Thyroid gland (tissue), 4 donors: Measurements from ENCODE around the gene ERF. TPM values are rescaled to one million over a fixed set of nuclear protein-coding genes. Genes with fewer than 3 reads are reported as not detected.

Experiments used
- DNase-seq, 2 donors: peaks; one replicate each; pipeline ENCODE4 v3.0.0-alpha.2; 2019
- H3K27ac ChIP-seq, 3 donors: fragments of 200-600 bp; sonication (generic); 1 replicate in 2 of 3; 2 replicates in 1 of 3; pipeline ENCODE4 v1.5.1; 2016 to 2019; ENCODE audit warnings: mild to moderate bottlenecking in 1 of 3, moderate library complexity in 1 of 3
- H3K27me3 ChIP-seq: fragments of 200-600 bp; sonication (generic); one replicate; pipeline ENCODE4 v1.5.1; 2019
- H3K36me3 ChIP-seq, 2 donors: fragments of 200-600 bp; sonication (generic); one replicate each; pipeline ENCODE4 v1.5.1; 2016 to 2019
- H3K4me1 ChIP-seq, 2 donors: fragments of 200-600 bp; sonication (generic); one replicate each; pipeline ENCODE4 v1.5.1; 2017 to 2019
- H3K4me3 ChIP-seq, 3 donors: fragments of 200-600 bp; sonication (generic); replicated peaks in 1 of 3; 1 replicate in 2 of 3; 2 replicates in 1 of 3; pipeline ENCODE4 v1.5.1; 2016; ENCODE audit warnings: mild to moderate bottlenecking in 1 of 3
- H3K9me3 ChIP-seq: fragments of 200-600 bp; sonication (generic); one replicate; pipeline ENCODE4 v1.5.1; 2017
- CTCF ChIP-seq, 6 experiments: fragments of 200-600 bp in 3 of 6; fragments of 450-650 bp in 3 of 6; sonication (generic) in 3 of 6; IDR thresholded peaks; one replicate each; pipeline ENCODE4 v1.5.1; 2016 to 2019; ENCODE audit warnings: antibody characterized with exemption in 6 of 6, mild to moderate bottlenecking in 2 of 6, inconsistent platforms in 1 of 6, moderate library complexity in 1 of 6
- POLR2A ChIP-seq, 2 donors: fragments of 450-650 bp; IDR thresholded peaks; one replicate each; pipeline ENCODE4 v1.6.1; 2017; ENCODE audit warnings: antibody characterized with exemption in 2 of 2, mild to moderate bottlenecking in 2 of 2, moderate library complexity in 1 of 2
- WGBS, 2 donors: methylation state at CpG; one replicate each; pipeline ENCODE4 v1.1.5; 2017; 5-methylcytosine and 5-hydroxymethylcytosine counted together
- intact Hi-C: fragments of 100-400 bp; cut with DNase I; formaldehyde crosslinking; loops from one replicate; pipeline ENCODE4 v1.15.1; 2023
- total RNA-seq, 4 donors: library from RNA; depleted of rRNA; stranded (reverse); fragments of >200 nt; gene quantifications; one replicate each; pipeline ENCODE4 v1.2.3, GENCODE V29; 2016

ERF gene
- total RNA-seq, 4 donors from 2014 or later: 27.5 to 50.2 (median 39.2) TPM

- TF ChIP-seq POLR2A (IDR thresholded peaks at IDR 0.05) (peak; percentile 19 to 95), CTCF (IDR thresholded peaks at IDR 0.05) (no peak)
- peak; percentile 95 to 98 for DNase-seq
- 16 to 17% methylated on average over 56 to 57 of the region's 57 CpGs for WGBS, 2 donors
- Histone ChIP-seq H3K36me3 (peaks cover 10 to 16% of the 10 kb centered on the region in 2 donors), H3K27me3 (no peaks in the 10 kb centered on the region), H3K4me3 (peak within 1 kb of the TSS; percentile 44 to 80 (median 68)), H3K9me3 (no peaks in the 10 kb centered on the region), H3K4me1 (peaks cover 33 to 45% of the 10 kb centered on the region in 2 donors), H3K27ac (peak within 1 kb of the TSS; percentile 79 to 100 (median 95))
- intact Hi-C loops: no loop called here
Measured at GRCh38 chr19:42217520-42218437, 37.1 kb downstream of the ERF start, which contains the start of gene DEDD2. Gene DEDD2 (minus strand): TSS chr19:42217677. CDS start chr19:42217007, 670 bp downstream.

GRCh38 chr19:42216653-42217519 lies 38.0 kb downstream of the ERF start:
- H3K4me3 ChIP-seq: peak overlapping the region; percentile 44 to 80 (median 68)

GRCh38 chr19:42214810-42215485 lies 40.0 kb downstream of the ERF start:
- DNase-seq: no peak
- no peak overlapping the region for H3K27ac ChIP-seq
- peaks cover 26 to 35% of the 10 kb centered on the region in 2 donors for H3K4me1 ChIP-seq
- H3K9me3 ChIP-seq: no peaks in the 10 kb centered on the region
- no peak overlapping the region for H3K4me3 ChIP-seq
- intact Hi-C loops: no loop called here
- WGBS, 2 donors: 82% methylated on average over 11 of the region's 11 CpGs
- H3K27me3 ChIP-seq: no peaks in the 10 kb centered on the region
- H3K36me3 ChIP-seq: peaks cover 16% of the 10 kb centered on the region in 2 donors
- TF ChIP-seq POLR2A (IDR thresholded peaks at IDR 0.05): no peak
- TF ChIP-seq CTCF (IDR thresholded peaks at IDR 0.05): no peak

More at GRCh38 chr19:42216653-42217519, 38.0 kb downstream of the ERF start:
- H3K9me3 ChIP-seq: no peaks in the 10 kb centered on the region
- H3K36me3 ChIP-seq: peaks cover 13 to 16% of the 10 kb centered on the region in 2 donors
- WGBS, 2 donors: 2 to 5% methylated on average over 19 to 32 of the region's 79 CpGs
- peaks cover 33 to 45% of the 10 kb centered on the region in 2 donors for H3K4me1 ChIP-seq
- peak overlapping the region; percentile 79 to 100 (median 95) for H3K27ac ChIP-seq
- H3K27me3 ChIP-seq: no peaks in the 10 kb centered on the region
- no peak for TF ChIP-seq CTCF (IDR thresholded peaks at IDR 0.05)
- no peak for TF ChIP-seq POLR2A (IDR thresholded peaks at IDR 0.05)
- DNase-seq: peak; percentile 47 to 58
- intact Hi-C loops: no loop called here

GRCh38 chr19:42212886-42213285 lies 42.0 kb downstream of the ERF start:
- no peaks in the 10 kb centered on the region for H3K9me3 ChIP-seq
- peaks cover 37% of the 10 kb centered on the region in 2 donors for H3K36me3 ChIP-seq
- DNase-seq: no peak
- H3K27me3 ChIP-seq: no peaks in the 10 kb centered on the region
- 92 to 95% methylated on average over 1 of the region's 1 CpG for whole genome bisulfite sequencing, 2 donors
- H3K4me1 ChIP-seq: peaks cover 15 to 16% of the 10 kb centered on the region in 2 donors
- no peak for TF ChIP-seq CTCF (IDR thresholded peaks at IDR 0.05)
- no peak for TF ChIP-seq POLR2A (IDR thresholded peaks at IDR 0.05)
- no peak overlapping the region for H3K27ac ChIP-seq
- intact Hi-C loops: no loop called here
- H3K4me3 ChIP-seq: no peak overlapping the region
